Endodermal cell (in vitro differentiated cells): Measurements from ENCODE around the gene SMIM11. TPM values are rescaled to one million over a fixed set of nuclear protein-coding genes. Genes with fewer than 3 reads are reported as not detected.

Experiments used
- DNase-seq: peaks from one replicate; pipeline ENCODE4 v3.0.0-alpha.2; 2017
- H3K27ac ChIP-seq: 2 replicates; pipeline ENCODE4 v1.5.1; 2013; ENCODE audit warnings: mild to moderate bottlenecking, low read depth, low read length, moderate library complexity
- H3K27me3 ChIP-seq: 2 replicates; pipeline ENCODE4 v1.6.1; 2013; ENCODE audit warnings: mild to moderate bottlenecking, low read length, moderate library complexity; ENCODE audit not compliant: insufficient read depth, control insufficient read depth, poor library complexity, severe bottlenecking
- H3K36me3 ChIP-seq: 2 replicates; pipeline ENCODE4 v1.7.0; 2013; ENCODE audit warnings: mild to moderate bottlenecking, low read length, moderate library complexity; ENCODE audit not compliant: control insufficient read depth, insufficient read depth
- H3K4me1 ChIP-seq: one replicate; pipeline ENCODE4 v1.7.0; 2013; ENCODE audit warnings: low read length; ENCODE audit not compliant: control insufficient read depth, insufficient read depth
- H3K4me3 ChIP-seq: 2 replicates; pipeline ENCODE4 v1.5.1; 2013; ENCODE audit warnings: mild to moderate bottlenecking, low read length, moderate library complexity
- H3K9ac ChIP-seq: 2 replicates; pipeline ENCODE4 v1.6.1; 2013; ENCODE audit warnings: mild to moderate bottlenecking, low read length, moderate library complexity; ENCODE audit not compliant: poor library complexity, severe bottlenecking; ENCODE audit errors: extremely low read depth
- H3K9me3 ChIP-seq: 2 replicates; pipeline ENCODE4 v1.6.1; 2013; ENCODE audit warnings: mild to moderate bottlenecking, low read length, moderate library complexity; ENCODE audit not compliant: control insufficient read depth
- H3K27ac Mint-ChIP-seq: 2 replicates; pipeline ENCODE4 v1.8.0; 2020; ENCODE audit warnings: mixed read lengths
- H3K27me3 Mint-ChIP-seq: 2 replicates; pipeline ENCODE4 v1.8.0; 2021; ENCODE audit warnings: mild to moderate bottlenecking, mixed read lengths; ENCODE audit not compliant: insufficient read depth
- H3K36me3 Mint-ChIP-seq: 2 replicates; pipeline ENCODE4 v1.8.0; 2020; ENCODE audit warnings: low read depth, mixed read lengths
- H3K4me1 Mint-ChIP-seq: 2 replicates; pipeline ENCODE4 v1.8.0; 2020; ENCODE audit warnings: mixed read lengths
- H3K4me3 Mint-ChIP-seq: 2 replicates; pipeline ENCODE4 v1.8.0; 2020; ENCODE audit warnings: mild to moderate bottlenecking, moderate library complexity, mixed read lengths
- H3K9me3 Mint-ChIP-seq: 2 replicates; pipeline ENCODE4 v1.8.0; 2020; ENCODE audit warnings: mild to moderate bottlenecking, mixed read lengths
- CTCF ChIP-seq: fragments of 200-600 bp; sonication (generic); conservative IDR thresholded peaks from 2 replicates; pipeline ENCODE4 v1.5.0; 2021; ENCODE audit warnings: antibody characterized with exemption, mild to moderate bottlenecking
- WGBS, 2 experiments: methylation state at CpG; one replicate each; pipeline versions ENCODE4 v1.1.5 to v1.1.7; 2013; ENCODE audit warnings: missing lambda C conversion rate in 2 of 2, mixed read lengths in 1 of 2; ENCODE audit not compliant: insufficient coverage in 1 of 2, insufficient read length in 1 of 2; 5-methylcytosine and 5-hydroxymethylcytosine counted together
- total RNA-seq, 2 donors: library from RNA; stranded (reverse); fragmentation: NEBNext Ultra II Directional in 1 of 2; extraction: Animal tissue kit (Norgen Biotek cat#: 25700) in 1 of 2; gene quantifications; 2 replicates in 1 of 2; 3 replicates in 1 of 2; pipeline ENCODE4 v1.2.1, GENCODE V29; 2021

Gene SMIM11
- total RNA-seq, 2 donors from 2014 or later, result 2.4 to 10.5 TPM

DNA sequence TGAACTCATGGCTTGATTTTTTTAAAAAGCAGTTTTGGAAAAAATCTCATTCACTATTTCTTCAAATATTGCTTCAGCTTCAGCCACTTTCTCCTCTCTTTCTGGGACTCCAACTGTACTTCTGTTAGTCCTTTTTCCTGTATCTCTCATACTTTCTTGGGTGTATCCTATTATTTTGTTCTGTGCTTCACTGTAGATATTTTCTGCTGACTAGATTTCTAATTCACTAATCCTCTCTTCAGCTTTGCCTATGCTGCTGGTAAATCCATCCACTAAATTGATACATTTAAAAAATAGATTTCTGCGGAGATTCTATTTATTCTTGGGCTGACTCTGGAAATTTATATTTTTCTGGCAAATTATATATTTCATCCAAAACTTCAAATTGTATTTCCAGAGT, 16.4 kb upstream of the SMIM11 start:
- Mint-ChIP-seq H3K27me3 (peaks cover 14% of the 10 kb centered on the region), H3K4me3 (no peak overlapping the region), H3K27ac (no peak overlapping the region), H3K9me3 (peaks cover 11% of the 10 kb centered on the region), H3K36me3 (no peaks in the 10 kb centered on the region), H3K4me1 (no peaks in the 10 kb centered on the region)
- Histone ChIP-seq H3K4me3 (no peak overlapping the region), H3K9ac (no peak overlapping the region), H3K4me1 (no peaks in the 10 kb centered on the region), H3K27me3 (no peaks in the 10 kb centered on the region), H3K27ac (no peak overlapping the region), H3K36me3 (no peaks in the 10 kb centered on the region), H3K9me3 (no peaks in the 10 kb centered on the region)
- TF ChIP-seq CTCF, result no peak
- DNase-seq, result no peak
- WGBS, 2 experiments, result 100% methylated on average over 1 of the region's 1 CpG; no CpG with 5 or more reads in 1 of the 2 experiments

- peak; percentile 26 for DNase-seq
- Histone ChIP-seq H3K4me1 (no peaks in the 10 kb centered on the region), H3K36me3 (no peaks in the 10 kb centered on the region), H3K4me3 (no peak overlapping the region), H3K27me3 (no peaks in the 10 kb centered on the region), H3K9me3 (no peaks in the 10 kb centered on the region), H3K9ac (no peak overlapping the region), H3K27ac (no peak overlapping the region)
- H3K27ac Mint-ChIP-seq, result no peak overlapping the region
- H3K4me3 Mint-ChIP-seq, result no peak overlapping the region
- H3K9me3 Mint-ChIP-seq, result peaks cover 11% of the 10 kb centered on the region
- peaks cover 2% of the 10 kb centered on the region for H3K4me1 Mint-ChIP-seq
- WGBS, 2 experiments, result 98 to 100% methylated on average over 4 to 11 of the region's 12 CpGs
- TF ChIP-seq CTCF, result no peak
- H3K27me3 Mint-ChIP-seq, result peaks cover 16% of the 10 kb centered on the region
- no peaks in the 10 kb centered on the region for H3K36me3 Mint-ChIP-seq
These were observed 14.6 kb upstream of the SMIM11 start for GRCh38 chr21:34360488-34361241.

DNA sequence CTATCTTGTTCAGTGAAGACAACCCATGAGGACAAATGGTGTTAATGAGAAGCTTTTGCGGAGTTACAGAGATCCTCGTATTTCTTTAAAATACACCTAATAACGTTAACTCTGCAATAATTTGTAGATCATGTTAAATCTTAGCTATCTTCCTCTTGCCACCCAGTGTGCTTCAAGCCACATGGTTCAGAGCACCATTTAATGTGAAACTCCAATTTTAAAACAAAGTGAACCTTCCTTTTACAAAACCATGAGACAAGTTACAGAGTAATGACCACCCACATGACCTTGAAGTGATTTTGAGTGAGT, 13.2 kb upstream of the SMIM11 start:
- Mint-ChIP-seq H3K36me3 (no peaks in the 10 kb centered on the region), H3K9me3 (peaks cover 11% of the 10 kb centered on the region), H3K4me1 (peaks cover 9% of the 10 kb centered on the region), H3K4me3 (no peak overlapping the region), H3K27ac (no peak overlapping the region), H3K27me3 (peaks cover 10% of the 10 kb centered on the region)
- H3K9ac ChIP-seq, result no peak overlapping the region
- peak; percentile 13 for TF ChIP-seq CTCF
- H3K36me3 ChIP-seq, result no peaks in the 10 kb centered on the region
- no peak overlapping the region for H3K4me3 ChIP-seq
- no peaks in the 10 kb centered on the region for H3K4me1 ChIP-seq
- no peaks in the 10 kb centered on the region for H3K9me3 ChIP-seq
- H3K27ac ChIP-seq, result no peak overlapping the region
- 40 to 57% methylated on average over 3 of the region's 3 CpGs for WGBS, 2 experiments
- no peak for DNase-seq
- no peaks in the 10 kb centered on the region for H3K27me3 ChIP-seq
